ENCODE data around the gene NADSYN1. TPM values are rescaled to one million over a fixed set of nuclear protein-coding genes. Genes with fewer than 3 reads are reported as not detected.
A peak's percentile ranks its signal among the peaks of the same experiment; 100 is the strongest.

The NADSYN1 gene
- total and polyA plus RNA-seq, 5 experiments from 2014 or later, result 24.0 to 197 (median 29.1) TPM

DNA sequence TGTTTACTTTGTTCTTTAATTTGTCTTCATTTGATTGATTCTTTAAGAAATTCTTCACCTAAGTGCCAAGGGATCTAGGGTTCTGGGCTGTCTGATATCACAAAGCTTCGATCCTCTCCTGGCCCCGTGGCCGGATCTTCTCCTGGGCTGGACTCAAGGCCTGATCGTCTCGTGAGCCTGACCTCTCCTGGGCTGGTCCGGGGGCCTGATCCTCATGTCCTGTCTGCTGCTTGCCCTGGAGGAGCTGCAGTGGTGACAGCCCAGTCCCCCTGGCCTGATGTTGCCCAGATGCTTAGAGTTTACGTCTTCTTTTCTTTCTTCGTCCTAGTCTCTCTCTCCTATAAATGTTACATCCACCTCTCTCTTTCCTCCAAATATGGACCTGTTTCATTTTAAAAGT is 3.3 kb downstream of the NADSYN1 start:
- POLR2A ChIA-PET, result no interaction called here
- Mint-ChIP-seq H3K27me3 (no peaks in the 10 kb centered on the region), H3K27ac (peak overlapping the region in 5 of 10 donors; percentile 6 to 84 (median 57)), H3K4me1 (peaks cover 24 to 60% (median 50%) of the 10 kb centered on the region in 4 donors), H3K36me3 (peaks cover 8 to 60% (median 15%) of the 10 kb centered on the region in 3 donors), H3K9me3 (no peaks in the 10 kb centered on the region), H3K4me3 (peak overlapping the region in 1 of 10 donors; percentile 26)
- ATAC-seq (no peak), DNase-seq (no peak)

DNA sequence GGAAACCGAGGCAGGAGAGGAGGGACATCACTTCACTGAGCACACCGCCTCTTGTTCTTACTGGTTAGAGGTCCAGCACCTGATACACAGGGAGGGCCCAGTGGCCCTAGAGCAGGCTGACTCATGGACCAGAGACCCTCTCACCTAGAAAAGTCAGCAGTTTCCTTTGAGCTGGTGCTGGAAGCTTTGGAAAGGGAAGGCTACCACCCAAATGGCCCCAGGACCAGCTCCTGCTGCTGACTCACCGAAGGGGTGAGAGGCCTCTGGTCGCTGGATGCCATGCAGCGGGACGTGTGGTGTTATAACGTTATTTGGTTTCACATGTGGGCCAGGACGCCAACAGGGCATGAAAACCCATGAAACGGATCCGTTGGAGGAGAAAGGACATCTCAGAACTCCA is 3.8 kb downstream of the NADSYN1 start:
- peaks cover 22 to 55% (median 45%) of the 10 kb centered on the region in 4 donors for H3K4me1 Mint-ChIP-seq
- POLR2A ChIA-PET, result no interaction called here
- H3K36me3 Mint-ChIP-seq, result peaks cover 8 to 65% (median 15%) of the 10 kb centered on the region in 3 donors
- no peaks in the 10 kb centered on the region for H3K27me3 Mint-ChIP-seq
- H3K4me3 Mint-ChIP-seq, result no peak overlapping the region
- ATAC-seq (no peak), DNase-seq (no peak)
- peak overlapping the region in 2 of 10 donors; percentile 6 to 57 for H3K27ac Mint-ChIP-seq
- no peaks in the 10 kb centered on the region for H3K9me3 Mint-ChIP-seq

DNA sequence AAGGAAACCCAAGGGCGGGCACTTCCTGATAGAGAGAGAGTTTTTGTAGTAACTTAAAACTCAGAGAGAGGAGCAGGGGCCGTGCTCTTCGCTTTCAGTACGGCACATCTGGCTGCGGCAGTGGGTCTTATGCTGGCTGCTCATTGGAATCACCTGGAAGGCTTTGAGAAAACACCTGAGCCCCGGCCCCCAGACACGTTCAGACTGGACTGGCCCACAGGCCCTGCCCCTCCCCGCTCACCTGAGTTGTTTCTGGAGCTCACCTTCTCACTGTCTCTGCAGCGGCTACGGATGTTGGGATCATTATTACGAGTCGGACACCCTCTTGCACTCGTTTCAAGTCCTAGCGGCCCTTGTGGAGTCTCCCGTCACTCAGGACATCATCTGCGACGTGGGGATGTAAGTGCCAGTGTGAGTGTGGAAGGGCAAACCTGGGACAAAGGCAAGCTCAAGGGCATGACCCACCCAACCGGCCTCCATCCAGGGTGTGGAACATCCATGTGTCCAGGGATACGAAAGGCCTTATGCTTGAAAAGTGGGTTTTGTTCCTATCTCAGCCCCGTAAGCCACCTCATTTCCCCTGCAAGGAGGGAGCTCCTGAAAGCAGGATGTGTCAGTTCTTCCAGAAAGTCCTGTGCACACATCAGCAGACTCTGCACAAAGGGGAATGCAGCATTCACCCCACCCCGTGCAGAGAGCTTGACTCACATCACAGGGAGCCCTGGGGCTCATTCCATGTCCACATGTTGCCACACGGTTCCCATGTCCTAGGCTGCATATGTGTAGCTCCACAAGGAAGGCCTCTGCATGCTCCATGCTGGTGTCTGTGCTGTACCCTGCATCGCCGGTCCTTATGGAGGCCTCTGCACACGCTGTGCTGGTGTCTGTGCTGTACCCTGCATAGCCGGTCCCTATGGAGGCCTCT is 5.4 kb downstream of the NADSYN1 start:
- Mint-ChIP-seq H3K27ac (no peak overlapping the region), H3K27me3 (no peaks in the 10 kb centered on the region), H3K36me3 (peaks cover 8 to 80% (median 15%) of the 10 kb centered on the region in 3 donors), H3K9me3 (no peaks in the 10 kb centered on the region), H3K4me1 (peaks cover 20 to 47% (median 38%) of the 10 kb centered on the region in 4 donors), H3K4me3 (no peak overlapping the region)
- DNase-seq, result peak in 1 of 10 donors; percentile 61
- POLR2A ChIA-PET, result no interaction called here
- no peak for ATAC-seq

DNA sequence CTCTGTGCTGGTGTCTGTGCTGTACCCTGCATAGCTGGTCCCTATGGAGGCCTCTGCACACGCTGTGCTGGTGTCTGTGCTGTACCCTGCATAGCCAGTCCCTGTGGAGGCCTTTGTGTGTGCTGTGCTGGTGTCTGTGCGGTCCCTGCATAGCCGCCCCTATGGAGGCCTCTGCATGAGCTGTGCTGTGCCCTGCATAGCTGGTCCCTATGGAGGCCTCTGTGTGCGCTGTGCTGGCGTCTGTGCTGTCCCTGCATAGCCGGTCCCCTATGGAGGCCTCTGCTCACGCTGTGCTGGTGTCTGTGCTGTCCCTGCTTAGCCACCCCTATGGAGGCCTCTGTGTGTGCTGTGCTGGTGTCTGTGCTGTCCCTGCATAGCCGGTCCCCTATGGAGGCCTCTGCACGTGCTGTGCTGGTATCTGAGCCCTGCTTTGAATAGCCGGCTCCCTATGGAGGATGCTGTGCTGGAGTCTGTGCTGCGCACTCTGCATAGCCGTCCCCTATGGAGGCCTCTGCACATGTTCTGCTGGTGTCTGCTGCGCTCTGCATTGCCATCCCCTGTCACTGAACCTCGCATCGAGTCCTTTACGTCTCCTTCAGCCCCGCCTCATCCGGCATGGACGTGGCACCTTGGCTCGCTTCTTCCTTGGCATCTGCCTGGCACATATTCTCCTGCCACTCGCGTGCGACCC is 6.2 kb downstream of the NADSYN1 start:
- no peaks in the 10 kb centered on the region for H3K27me3 Mint-ChIP-seq
- ATAC-seq (no peak), DNase-seq (no peak)
- H3K27ac Mint-ChIP-seq, result no peak overlapping the region
- peaks cover 8 to 88% (median 15%) of the 10 kb centered on the region in 3 donors for H3K36me3 Mint-ChIP-seq
- no peaks in the 10 kb centered on the region for H3K9me3 Mint-ChIP-seq
- H3K4me1 Mint-ChIP-seq, result peaks cover 18 to 39% (median 30%) of the 10 kb centered on the region in 4 donors
- POLR2A ChIA-PET, result no interaction called here
- no peak overlapping the region for H3K4me3 Mint-ChIP-seq

DNA sequence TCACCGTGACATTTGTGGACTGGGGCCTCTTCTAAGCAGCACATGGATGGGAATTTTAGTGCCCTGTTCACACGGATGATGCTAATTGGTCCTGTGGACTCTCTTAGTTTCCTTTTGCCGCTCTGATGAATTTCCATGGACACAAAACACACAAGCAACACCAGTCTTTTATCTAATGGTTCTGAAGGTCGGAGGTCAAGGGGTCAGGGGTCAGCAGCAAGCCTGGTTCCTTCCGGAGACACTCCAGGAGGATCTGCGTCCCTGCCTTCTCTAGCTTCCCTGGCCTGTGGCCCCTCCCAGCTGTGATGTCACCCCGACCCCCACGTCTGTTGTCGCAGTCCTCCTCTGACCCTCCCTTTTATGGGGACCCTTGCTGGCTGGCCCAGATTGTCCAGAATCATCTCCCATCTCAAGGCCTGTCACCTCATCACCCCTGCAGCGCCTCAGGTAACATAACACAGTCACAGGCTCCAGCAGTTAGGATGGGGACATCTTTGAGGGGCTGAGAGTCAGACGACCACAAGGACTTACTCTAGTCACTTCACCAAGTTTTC is 6.8 kb downstream of the NADSYN1 start:
- peaks cover 15 to 32% (median 24%) of the 10 kb centered on the region in 4 donors for H3K4me1 Mint-ChIP-seq
- peak in 1 of 10 donors; percentile 59 for DNase-seq
- peaks cover 8 to 90% (median 15%) of the 10 kb centered on the region in 3 donors for H3K36me3 Mint-ChIP-seq
- no peaks in the 10 kb centered on the region for H3K9me3 Mint-ChIP-seq
- H3K4me3 Mint-ChIP-seq, result no peak overlapping the region
- no peaks in the 10 kb centered on the region for H3K27me3 Mint-ChIP-seq
- peak overlapping the region in 1 of 10 donors; percentile 69 for H3K27ac Mint-ChIP-seq
- no peak for ATAC-seq
- POLR2A ChIA-PET, result no interaction called here

DNA sequence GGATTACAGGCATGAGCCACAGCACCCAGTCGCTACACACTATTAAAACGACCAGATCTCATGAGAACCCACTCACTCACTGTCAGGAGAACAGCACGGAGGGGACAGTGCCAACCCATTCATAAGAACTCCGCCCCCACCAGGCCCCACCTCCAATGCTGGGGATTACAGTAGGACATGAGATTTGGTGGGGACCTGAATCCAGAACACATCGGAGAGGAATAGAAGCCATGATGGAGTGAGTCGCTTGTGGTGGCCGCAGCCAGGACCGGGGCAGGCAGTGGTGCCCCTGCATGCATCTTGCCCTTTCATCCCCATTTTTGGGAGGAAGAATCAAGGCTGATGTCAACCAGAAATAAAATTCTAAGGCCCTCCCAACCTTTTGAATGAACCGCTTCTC is 8.7 kb downstream of the NADSYN1 start:
- Mint-ChIP-seq H3K4me3 (no peak overlapping the region), H3K9me3 (no peaks in the 10 kb centered on the region), H3K27ac (no peak overlapping the region), H3K4me1 (peaks cover 0 to 17% (median 14%) of the 10 kb centered on the region in 4 donors), H3K36me3 (peaks cover 8 to 87% (median 15%) of the 10 kb centered on the region in 3 donors), H3K27me3 (no peaks in the 10 kb centered on the region)
- DNase-seq (peak in 1 of 10 donors; percentile 15), ATAC-seq (no peak)
- POLR2A ChIA-PET, result no interaction called here

DNA sequence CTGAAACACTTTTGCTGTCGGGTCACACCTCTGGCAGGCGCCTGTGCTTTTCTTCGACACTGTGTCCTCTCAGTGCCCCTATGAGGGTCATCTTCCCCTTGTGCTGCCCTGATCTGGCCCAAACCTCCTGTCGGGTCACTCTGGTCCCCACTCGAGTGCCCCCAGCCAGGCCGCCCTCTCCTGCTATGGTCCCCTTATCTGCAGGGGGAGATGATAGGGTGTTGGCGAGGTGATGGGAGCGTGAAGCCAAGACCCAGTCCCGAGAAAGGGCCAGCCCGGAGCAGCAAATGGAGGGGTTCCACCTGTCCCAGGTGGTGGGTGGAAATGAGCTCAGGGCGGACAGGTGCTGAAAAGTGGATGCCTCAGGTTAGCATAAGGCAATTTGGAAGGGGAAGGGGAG is 9.7 kb downstream of the NADSYN1 start:
- no peak for DNase-seq
- POLR2A ChIA-PET, result no interaction called here
- Mint-ChIP-seq H3K4me3 (no peak overlapping the region), H3K4me1 (peaks cover 0 to 13% (median 9%) of the 10 kb centered on the region in 4 donors), H3K27me3 (no peaks in the 10 kb centered on the region), H3K27ac (peak overlapping the region in 1 of 10 donors; percentile 4), H3K36me3 (peaks cover 8 to 88% (median 14%) of the 10 kb centered on the region in 3 donors), H3K9me3 (no peaks in the 10 kb centered on the region)
- no peak for ATAC-seq

DNA sequence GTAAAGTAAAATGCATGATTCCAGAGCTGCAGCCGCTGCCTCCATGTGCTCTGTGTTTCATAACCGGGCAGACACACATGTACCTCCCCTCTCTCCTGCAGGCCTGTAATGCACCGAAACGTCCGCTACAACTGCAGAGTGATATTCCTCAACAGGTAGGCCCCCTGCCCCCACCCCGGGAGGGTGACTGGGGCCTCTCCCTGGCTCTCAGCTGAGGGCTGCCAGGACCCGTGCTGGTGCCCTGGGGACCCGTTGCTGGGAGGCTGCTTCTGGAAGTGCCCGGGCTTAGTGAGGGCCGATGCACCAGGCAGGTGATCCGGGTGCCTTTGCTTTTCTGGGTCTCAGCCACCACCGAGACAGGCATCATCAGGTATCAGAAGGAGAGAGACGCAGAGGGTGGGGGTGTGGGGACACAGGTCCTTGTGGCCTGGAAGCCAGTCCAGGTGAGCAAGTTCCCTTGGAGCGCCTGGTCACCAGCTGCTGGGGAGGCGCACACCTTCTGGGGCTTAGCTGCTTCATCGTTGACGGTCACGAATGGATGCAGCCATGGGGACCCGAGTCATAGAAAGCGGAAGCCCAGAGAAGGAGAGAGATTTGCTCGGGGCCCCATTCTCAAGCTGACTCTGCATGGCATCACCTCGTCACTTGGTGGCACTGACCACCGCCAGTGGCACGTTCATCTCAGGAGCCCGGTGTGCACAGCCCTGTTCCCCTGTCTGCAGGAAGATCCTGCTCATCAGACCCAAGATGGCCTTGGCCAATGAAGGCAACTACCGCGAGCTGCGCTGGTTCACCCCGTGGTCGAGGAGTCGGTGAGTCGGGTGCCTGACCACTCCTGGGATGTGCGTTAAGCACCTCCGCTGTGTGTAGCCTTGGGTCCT is 10.6 kb downstream of the NADSYN1 start:
- H3K4me3 Mint-ChIP-seq, result no peak overlapping the region
- DNase-seq, result peak in 1 of 10 donors; percentile 60
- H3K27me3 Mint-ChIP-seq, result no peaks in the 10 kb centered on the region
- peak overlapping the region in 1 of 10 donors; percentile 76 for H3K27ac Mint-ChIP-seq
- peaks cover 0 to 13% (median 8%) of the 10 kb centered on the region in 4 donors for H3K4me1 Mint-ChIP-seq
- H3K36me3 Mint-ChIP-seq, result peaks cover 8 to 83% (median 12%) of the 10 kb centered on the region in 3 donors
- POLR2A ChIA-PET, result interaction anchor here (1.1 kb wide), 1 partner anchor 11 kb away, joined by 3 read pairs; no protein-coding TSS in a partner anchor
- H3K9me3 Mint-ChIP-seq, result no peaks in the 10 kb centered on the region
- no peak for ATAC-seq

DNA sequence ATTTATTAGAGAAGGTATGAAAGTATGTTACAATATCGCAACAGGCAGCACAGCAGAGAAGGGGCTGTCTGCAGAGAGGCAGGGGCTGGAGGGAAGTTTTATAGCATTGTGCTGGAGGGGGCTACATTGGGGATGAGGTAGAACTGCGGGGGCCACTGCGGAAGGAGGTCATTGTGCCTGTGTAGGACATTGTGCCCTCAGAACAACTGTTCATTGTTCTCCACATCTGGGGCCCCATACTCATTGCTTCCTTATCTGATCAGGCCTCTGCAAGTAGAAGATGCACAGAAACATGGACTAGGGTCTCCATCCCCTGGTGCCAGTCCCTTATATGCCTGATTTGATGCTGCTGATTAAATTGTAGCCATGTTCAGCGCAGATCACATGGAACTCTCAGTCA is 12.1 kb downstream of the NADSYN1 start:
- POLR2A ChIA-PET, result no interaction called here
- H3K27ac Mint-ChIP-seq, result peak overlapping the region in 3 of 10 donors; percentile 33 to 66 (median 51)
- no peaks in the 10 kb centered on the region for H3K27me3 Mint-ChIP-seq
- no peak overlapping the region for H3K4me3 Mint-ChIP-seq
- DNase-seq (no peak), ATAC-seq (no peak)
- peaks cover 8 to 77% (median 15%) of the 10 kb centered on the region in 3 donors for H3K36me3 Mint-ChIP-seq
- H3K9me3 Mint-ChIP-seq, result no peaks in the 10 kb centered on the region
- peaks cover 0 to 11% (median 7%) of the 10 kb centered on the region in 4 donors for H3K4me1 Mint-ChIP-seq

DNA sequence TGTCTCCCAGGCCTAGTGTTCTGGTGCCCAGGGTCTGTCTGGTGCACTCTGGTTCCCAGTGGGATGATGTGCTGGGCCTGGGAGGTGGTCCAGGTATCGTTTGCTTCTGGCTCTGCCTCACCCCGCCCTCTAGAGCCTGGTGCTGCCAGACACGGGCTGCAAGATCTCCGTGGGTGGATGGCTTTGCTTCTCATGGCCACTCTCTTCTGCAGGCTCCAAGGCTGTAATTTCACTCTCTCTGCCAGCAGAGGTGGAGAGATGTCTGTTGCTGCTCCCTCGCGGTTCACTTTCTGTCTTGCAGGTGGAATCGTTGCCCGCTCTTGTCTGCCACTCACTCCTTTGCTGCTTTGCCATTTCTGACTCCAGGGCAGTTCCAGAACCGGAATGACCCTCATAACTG is 13.4 kb downstream of the NADSYN1 start:
- no peaks in the 10 kb centered on the region for H3K9me3 Mint-ChIP-seq
- peaks cover 0 to 10% (median 0%) of the 10 kb centered on the region in 4 donors for H3K4me1 Mint-ChIP-seq
- H3K27me3 Mint-ChIP-seq, result no peaks in the 10 kb centered on the region
- ATAC-seq (no peak), DNase-seq (no peak)
- peak overlapping the region in 1 of 10 donors; percentile 71 for H3K27ac Mint-ChIP-seq
- no peak overlapping the region for H3K4me3 Mint-ChIP-seq
- POLR2A ChIA-PET, result no interaction called here
- peaks cover 0 to 71% (median 8%) of the 10 kb centered on the region in 3 donors for H3K36me3 Mint-ChIP-seq

DNA sequence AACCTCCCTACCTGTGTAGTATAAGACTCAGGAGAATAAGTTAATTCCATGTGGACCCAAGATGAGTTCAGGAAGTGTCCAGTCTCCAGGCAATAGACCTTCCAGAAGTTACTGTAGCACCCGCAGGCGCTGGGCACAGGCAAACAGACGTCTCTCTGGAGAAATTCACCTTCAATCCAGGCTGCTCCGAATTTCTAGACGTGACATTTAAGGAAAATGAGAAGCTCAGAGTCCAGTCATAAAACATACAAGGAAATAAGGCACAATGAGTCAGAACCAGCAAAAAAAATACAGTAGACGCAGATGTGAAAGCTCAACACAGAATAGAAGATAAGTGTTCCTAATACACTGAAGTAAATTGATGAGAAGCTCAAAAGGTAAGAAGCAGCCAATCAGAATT is 14.2 kb downstream of the NADSYN1 start:
- Mint-ChIP-seq H3K27me3 (no peaks in the 10 kb centered on the region), H3K4me3 (no peak overlapping the region), H3K4me1 (peaks cover 0 to 10% (median 0%) of the 10 kb centered on the region in 4 donors), H3K36me3 (peaks cover 0 to 69% (median 11%) of the 10 kb centered on the region in 3 donors), H3K9me3 (no peaks in the 10 kb centered on the region), H3K27ac (no peak overlapping the region)
- DNase-seq, result no peak
- POLR2A ChIA-PET, result no interaction called here
- ATAC-seq, result no peak

DNA sequence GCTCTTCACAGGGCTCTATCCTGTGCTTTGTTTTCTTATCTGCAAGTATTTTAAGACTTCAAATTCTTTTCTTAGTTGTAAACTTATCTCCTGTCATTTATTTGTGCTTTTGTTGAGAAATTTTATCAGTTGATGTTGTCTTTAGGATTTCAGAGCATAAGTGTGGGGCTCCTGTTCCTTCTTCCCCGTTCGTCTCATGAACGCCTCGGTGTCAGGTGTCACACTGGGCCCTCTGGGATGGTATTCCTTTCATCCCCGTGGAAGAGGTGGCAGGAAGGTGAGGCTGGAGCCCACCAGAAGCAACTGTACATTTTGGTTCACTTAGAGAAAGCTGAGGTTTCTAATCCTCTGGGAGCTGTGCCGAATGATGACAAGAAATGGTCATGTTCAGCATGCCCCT is 17.9 kb downstream of the NADSYN1 start:
- Mint-ChIP-seq H3K36me3 (peaks cover 0 to 71% (median 19%) of the 10 kb centered on the region in 3 donors), H3K27ac (peak overlapping the region in 2 of 10 donors; percentile 28 to 69), H3K27me3 (no peaks in the 10 kb centered on the region), H3K4me1 (peaks cover 0 to 10% (median 0%) of the 10 kb centered on the region in 4 donors), H3K9me3 (no peaks in the 10 kb centered on the region), H3K4me3 (no peak overlapping the region)
- no peak for ATAC-seq
- no peak for DNase-seq
- POLR2A ChIA-PET, result no interaction called here

Data from naive thymus-derived CD8-positive, alpha-beta T cell (primary cell).